ENCODE measurements around the gene DHRS9. TPM values are rescaled to one million over a fixed set of nuclear protein-coding genes. Genes with fewer than 3 reads are reported as not detected.

The DHRS9 gene
- total and polyA plus RNA-seq, 2 experiments from 2014 or later: not detected

- Histone ChIP-seq H2AFZ (no peak overlapping the region), H4K20me1 (replicated peaks; ENCODE audit: insufficient read depth) (no peaks in the 10 kb centered on the region), H3K27me3 (ENCODE audit: insufficient read depth) (no peaks in the 10 kb centered on the region), H3K4me1 (ENCODE audit: insufficient read depth) (no peaks in the 10 kb centered on the region), H3K79me2 (replicated peaks; ENCODE audit: insufficient read depth) (no peaks in the 10 kb centered on the region), H3K4me2 (no peak overlapping the region), H3K4me3 (no peak overlapping the region), H3K27ac (ENCODE audit: low read depth) (no peak overlapping the region), H3F3A (replicated peaks; ENCODE audit: low read depth) (no peaks in the 10 kb centered on the region), H3K36me3 (ENCODE audit: insufficient read depth) (no peaks in the 10 kb centered on the region), H3K9me2 (ENCODE audit: insufficient read depth) (peaks cover 7% of the 10 kb centered on the region; the same call in 1 of the 2 replicates)
- Mint-ChIP-seq H3K4me1 (peaks cover 12% of the 10 kb centered on the region; the same call in 2 of the 3 replicates), H3K27ac (no peak overlapping the region), H3K9me3 (no peaks in the 10 kb centered on the region), H3K36me3 (ENCODE audit: low read depth) (no peaks in the 10 kb centered on the region), H3K4me3 (no peak overlapping the region), H3K27me3 (ENCODE audit: insufficient read depth, low read depth, poor library complexity) (no peaks in the 10 kb centered on the region)
- ATAC-seq (no peak), DNase-seq (ENCODE audit: low spot score) (no peak)
- TF ChIP-seq ZNF462 (CRISPR knock-in tag; IDR thresholded peaks at IDR 0.05) (no peak), POLR2AphosphoS5 (IDR thresholded peaks at IDR 0.05; ENCODE audit: low read depth) (no peak), JUNB (IDR thresholded peaks at IDR 0.05; ENCODE audit: unreplicated experiment) (no peak), ZNF331 (CRISPR knock-in tag; IDR thresholded peaks at IDR 0.05; ENCODE audit: low read depth) (no peak), REST (IDR thresholded peaks at IDR 0.05; ENCODE audit: unreplicated experiment) (no peak), STAT1 (IDR thresholded peaks at IDR 0.05; ENCODE audit: unreplicated experiment) (no peak), CTCF (conservative IDR thresholded peaks at IDR 0.05; ENCODE audit: low read depth in 2 of 2) (no peak)
Measured at GRCh38 chr2:169086893-169087467, 17.6 kb downstream of the DHRS9 start.
